Activated CD4-positive, alpha-beta T cell treated with anti-CD3 and anti-CD28 coated beads, Interleukin-2, amount 10 ng/mL, durations not matched to agents 7 days and 5 days (primary cell): ENCODE results near the gene CASK. TPM values are rescaled to one million over a fixed set of nuclear protein-coding genes. Genes with fewer than 3 reads are reported as not detected.
"Not testable (repeated sequence)": the region's sequence is repeated elsewhere in the genome, so short reads cannot be mapped to it uniquely, and the experiment has no call there.

ENCODE experiments used
- CTCF ChIA-PET: fragments of 350-600 bp; sonication (Branson Sonifier 250); formaldehyde crosslinking; loops from one replicate; lab custom pipeline; 2021; ENCODE audit warnings: antibody characterized with exemption; lab: Charles Lee
- POLR2A ChIA-PET: fragments of 350-600 bp; sonication (Branson Sonifier 250); formaldehyde crosslinking; loops from one replicate; lab custom pipeline; 2021; ENCODE audit warnings: antibody characterized with exemption; lab: Charles Lee
- DNase-seq: peaks from one replicate; pipeline ENCODE4 v3.0.0-alpha.2; 2020
- H3K27ac Mint-ChIP-seq: one replicate; pipeline ENCODE4 v1.8.0; 2021; ENCODE audit warnings: mild to moderate bottlenecking, moderate library complexity, mixed read lengths
- H3K27me3 Mint-ChIP-seq: one replicate; pipeline ENCODE4 v1.8.0; 2021; ENCODE audit warnings: mixed read lengths
- H3K36me3 Mint-ChIP-seq: one replicate; pipeline ENCODE4 v1.8.0; 2021; ENCODE audit warnings: low read depth, mixed read lengths
- H3K4me1 Mint-ChIP-seq: one replicate; pipeline ENCODE4 v1.8.0; 2021; ENCODE audit warnings: mixed read lengths
- H3K4me3 Mint-ChIP-seq: one replicate; pipeline ENCODE4 v1.8.0; 2021; ENCODE audit warnings: mild to moderate bottlenecking, moderate library complexity, mixed read lengths
- H3K9me3 Mint-ChIP-seq: one replicate; pipeline ENCODE4 v1.8.0; 2021; ENCODE audit warnings: mixed read lengths
- total RNA-seq, 2 experiments: library from RNA; stranded (reverse); gene quantifications; one replicate each; pipeline ENCODE4 v1.2.3, GENCODE V29; 2021

Gene CASK
- total RNA-seq, 2 experiments from 2014 or later = 30.8 to 32.4 TPM

GRCh38 chrX:41734530-41734929, 188.8 kb downstream of the CASK start:
- DNase-seq = peak; percentile 7
- Mint-ChIP-seq H3K9me3 (no peaks in the 10 kb centered on the region), H3K4me3 (peak overlapping the region; percentile 9), H3K27me3 (no peaks in the 10 kb centered on the region), H3K4me1 (peaks cover 33% of the 10 kb centered on the region), H3K27ac (peak overlapping the region; percentile 87), H3K36me3 (peaks cover 3% of the 10 kb centered on the region)
- POLR2A ChIA-PET = no interaction called here
- CTCF ChIA-PET = interaction anchor here (0.8 kb wide), 1 partner anchor 422 kb away, joined by 3 read pairs; no protein-coding TSS in a partner anchor

GRCh38 chrX:41733939-41734338, 189.4 kb downstream of the CASK start:
- POLR2A ChIA-PET = no interaction called here
- Mint-ChIP-seq H3K4me3 (peak overlapping the region; percentile 9), H3K4me1 (peaks cover 33% of the 10 kb centered on the region), H3K27me3 (no peaks in the 10 kb centered on the region), H3K27ac (peak overlapping the region; percentile 87), H3K9me3 (no peaks in the 10 kb centered on the region), H3K36me3 (peaks cover 3% of the 10 kb centered on the region)
- DNase-seq = peak; percentile 13
- CTCF ChIA-PET = no interaction called here

GRCh38 chrX:41732260-41732659, 191.1 kb downstream of the CASK start:
- DNase-seq = no peak
- H3K27ac Mint-ChIP-seq = no peak overlapping the region
- peaks cover 3% of the 10 kb centered on the region for H3K36me3 Mint-ChIP-seq
- H3K4me1 Mint-ChIP-seq = peaks cover 32% of the 10 kb centered on the region
- CTCF ChIA-PET = no interaction called here
- no peaks in the 10 kb centered on the region for H3K9me3 Mint-ChIP-seq
- no peak overlapping the region for H3K4me3 Mint-ChIP-seq
- H3K27me3 Mint-ChIP-seq = no peaks in the 10 kb centered on the region
- POLR2A ChIA-PET = no interaction called here

GRCh38 chrX:41730081-41730480, 193.3 kb downstream of the CASK start:
- Mint-ChIP-seq H3K27me3 (no peaks in the 10 kb centered on the region), H3K27ac (no peak overlapping the region), H3K9me3 (no peaks in the 10 kb centered on the region), H3K36me3 (no peaks in the 10 kb centered on the region), H3K4me3 (no peak overlapping the region), H3K4me1 (peaks cover 19% of the 10 kb centered on the region)
- ChIA-PET CTCF (no interaction called here), POLR2A (no interaction called here)
- no peak for DNase-seq

- ChIA-PET CTCF (no interaction called here), POLR2A (no interaction called here)
- Mint-ChIP-seq H3K4me3 (no peak overlapping the region), H3K27ac (no peak overlapping the region), H3K36me3 (peaks cover 4% of the 10 kb centered on the region), H3K9me3 (no peaks in the 10 kb centered on the region), H3K4me1 (peaks cover 19% of the 10 kb centered on the region), H3K27me3 (no peaks in the 10 kb centered on the region)
- DNase-seq = no peak
Observed at GRCh38 chrX:41728125-41728524, 195.2 kb downstream of the CASK start.

- DNase-seq = no peak
- Mint-ChIP-seq H3K9me3 (peaks cover 14% of the 10 kb centered on the region), H3K4me3 (no peak within 1 kb of the TSS), H3K4me1 (peaks cover 37% of the 10 kb centered on the region), H3K27me3 (no peaks in the 10 kb centered on the region), H3K27ac (no peak within 1 kb of the TSS), H3K36me3 (peaks cover 30% of the 10 kb centered on the region)
- POLR2A ChIA-PET = no interaction called here
- CTCF ChIA-PET = interaction anchor here (1.1 kb wide), 1 partner anchor 11 kb away, joined by 5 read pairs; no protein-coding TSS in a partner anchor
Observed at GRCh38 chrX:41723826-41724225, 199.5 kb downstream of the CASK start, which contains the start of gene GPR82. TSS of gene GPR82 (plus strand) at chrX:41724181. CDS start at chrX:41727027, 2,846 bp downstream.

- Mint-ChIP-seq H3K27me3 (no peaks in the 10 kb centered on the region), H3K36me3 (peaks cover 37% of the 10 kb centered on the region), H3K9me3 (peaks cover 19% of the 10 kb centered on the region), H3K4me3 (no peak overlapping the region), H3K4me1 (peaks cover 37% of the 10 kb centered on the region), H3K27ac (no peak overlapping the region)
- ChIA-PET POLR2A (no interaction called here), CTCF (interaction anchor here (1.1 kb wide), 1 partner anchor 12 kb away, joined by 5 read pairs; no protein-coding TSS in a partner anchor)
- DNase-seq = no peak
Observed at GRCh38 chrX:41722816-41723618, 200.3 kb downstream of the CASK start.

GRCh38 chrX:41722214-41722613, 201.1 kb downstream of the CASK start:
- Mint-ChIP-seq H3K27ac (no peak overlapping the region), H3K4me1 (peaks cover 37% of the 10 kb centered on the region), H3K27me3 (no peaks in the 10 kb centered on the region), H3K36me3 (peaks cover 42% of the 10 kb centered on the region), H3K9me3 (peaks cover 19% of the 10 kb centered on the region), H3K4me3 (no peak overlapping the region)
- DNase-seq = no peak
- POLR2A ChIA-PET = no interaction called here
- CTCF ChIA-PET = no interaction called here

GRCh38 chrX:41721590-41721989, 201.8 kb downstream of the CASK start:
- POLR2A ChIA-PET = no interaction called here
- peaks cover 48% of the 10 kb centered on the region for H3K36me3 Mint-ChIP-seq
- peaks cover 25% of the 10 kb centered on the region for H3K9me3 Mint-ChIP-seq
- no peak overlapping the region for H3K4me3 Mint-ChIP-seq
- CTCF ChIA-PET = no interaction called here
- no peak for DNase-seq
- no peaks in the 10 kb centered on the region for H3K27me3 Mint-ChIP-seq
- no peak overlapping the region for H3K27ac Mint-ChIP-seq
- peaks cover 43% of the 10 kb centered on the region for H3K4me1 Mint-ChIP-seq

GRCh38 chrX:41720125-41720779, 203.1 kb downstream of the CASK start:
- H3K27ac Mint-ChIP-seq = peak overlapping the region; percentile 41
- H3K36me3 Mint-ChIP-seq = peaks cover 48% of the 10 kb centered on the region
- H3K9me3 Mint-ChIP-seq = peaks cover 25% of the 10 kb centered on the region
- POLR2A ChIA-PET = no interaction called here
- peaks cover 47% of the 10 kb centered on the region for H3K4me1 Mint-ChIP-seq
- peak; percentile 45 for DNase-seq
- H3K27me3 Mint-ChIP-seq = no peaks in the 10 kb centered on the region
- no peak overlapping the region for H3K4me3 Mint-ChIP-seq
- CTCF ChIA-PET = interaction anchor here (1.1 kb wide), 1 partner anchor 26 kb away, joined by 3 read pairs; no protein-coding TSS in a partner anchor

GRCh38 chrX:41719610-41720009, 203.7 kb downstream of the CASK start:
- H3K27me3 Mint-ChIP-seq, H3K4me3 Mint-ChIP-seq, DNase-seq, POLR2A ChIA-PET: not testable (repeated sequence)
- Mint-ChIP-seq H3K9me3 (peaks cover 25% of the 10 kb centered on the region), H3K4me1 (peaks cover 47% of the 10 kb centered on the region), H3K36me3 (peaks cover 48% of the 10 kb centered on the region), H3K27ac (peak overlapping the region; percentile 19)
- CTCF ChIA-PET = interaction anchor here (1.1 kb wide), 1 partner anchor 25 kb away, joined by 3 read pairs; no protein-coding TSS in a partner anchor

GRCh38 chrX:41718481-41719235, 204.7 kb downstream of the CASK start:
- Mint-ChIP-seq H3K27ac (no peak overlapping the region), H3K36me3 (peaks cover 47% of the 10 kb centered on the region)
- DNase-seq = no peak

More at GRCh38 chrX:41718481-41719235, 204.7 kb downstream of the CASK start:
- Mint-ChIP-seq H3K4me1 (peaks cover 40% of the 10 kb centered on the region), H3K4me3 (no peak overlapping the region), H3K27me3 (no peaks in the 10 kb centered on the region), H3K9me3 (peaks cover 25% of the 10 kb centered on the region)
- CTCF ChIA-PET = no interaction called here
- POLR2A ChIA-PET = no interaction called here
